GM19240 (cell line): ENCODE measurements around the gene LRRC56.

Experiments used
- DNase-seq: peaks from one replicate; pipeline ENCODE4 v3.0.0; 2011; ENCODE audit warnings: low spot score; ENCODE audit not compliant: insufficient read length

The LRRC56 gene

GRCh38 chr11:574632-575312 is 37.4 kb downstream of the LRRC56 start:
- DNase-seq: no peak

GRCh38 chr11:575313-575995 is 38.1 kb downstream of the LRRC56 start:
- DNase-seq: no peak

GRCh38 chr11:575996-576768 is 38.9 kb downstream of the LRRC56 start, which contains the start of gene PHRF1:
Gene PHRF1 (plus strand): TSS chr11:576470. CDS start chr11:581513, 5,043 bp downstream.
- peak; percentile 100 for DNase-seq

- DNase-seq: no peak
Observed at GRCh38 chr11:576811-577610, 39.7 kb downstream of the LRRC56 start.

GRCh38 chr11:577611-577894 is 40.2 kb downstream of the LRRC56 start:
- no peak for DNase-seq

GRCh38 chr11:578276-579035 is 41.1 kb downstream of the LRRC56 start:
- no peak for DNase-seq

GRCh38 chr11:579830-580601 is 42.7 kb downstream of the LRRC56 start:
- DNase-seq: no peak

- DNase-seq: no peak
Observed at GRCh38 chr11:581342-581741, 44.0 kb downstream of the LRRC56 start.

- DNase-seq: no peak
Observed at GRCh38 chr11:581752-582151, 44.4 kb downstream of the LRRC56 start.

- DNase-seq: no peak
Observed at GRCh38 chr11:584287-584686, 47.0 kb downstream of the LRRC56 start.

- no peak for DNase-seq
Observed at GRCh38 chr11:586376-587316, 49.3 kb downstream of the LRRC56 start.

GRCh38 chr11:587546-587945 is 50.2 kb downstream of the LRRC56 start:
- DNase-seq: no peak

GRCh38 chr11:587978-588380 is 50.7 kb downstream of the LRRC56 start:
- no peak for DNase-seq

GRCh38 chr11:589798-590197 is 52.5 kb downstream of the LRRC56 start:
- DNase-seq: no peak

- no peak for DNase-seq
Observed at GRCh38 chr11:590997-591396, 53.7 kb downstream of the LRRC56 start.

- no peak for DNase-seq
Observed at GRCh38 chr11:592501-592900, 55.2 kb downstream of the LRRC56 start.

GRCh38 chr11:592918-593317 is 55.6 kb downstream of the LRRC56 start:
- no peak for DNase-seq

GRCh38 chr11:593347-593746 is 56.0 kb downstream of the LRRC56 start:
- no peak for DNase-seq

- no peak for DNase-seq
Observed at GRCh38 chr11:595400-595799, 58.1 kb downstream of the LRRC56 start.
